ENCODE results near the gene RAB4A. TPM values are rescaled to one million over a fixed set of nuclear protein-coding genes. Genes with fewer than 3 reads are reported as not detected.

The RAB4A gene
- total and polyA plus RNA-seq, 4 donors: 20.2 to 54.4 (median 26.5) TPM

DNA sequence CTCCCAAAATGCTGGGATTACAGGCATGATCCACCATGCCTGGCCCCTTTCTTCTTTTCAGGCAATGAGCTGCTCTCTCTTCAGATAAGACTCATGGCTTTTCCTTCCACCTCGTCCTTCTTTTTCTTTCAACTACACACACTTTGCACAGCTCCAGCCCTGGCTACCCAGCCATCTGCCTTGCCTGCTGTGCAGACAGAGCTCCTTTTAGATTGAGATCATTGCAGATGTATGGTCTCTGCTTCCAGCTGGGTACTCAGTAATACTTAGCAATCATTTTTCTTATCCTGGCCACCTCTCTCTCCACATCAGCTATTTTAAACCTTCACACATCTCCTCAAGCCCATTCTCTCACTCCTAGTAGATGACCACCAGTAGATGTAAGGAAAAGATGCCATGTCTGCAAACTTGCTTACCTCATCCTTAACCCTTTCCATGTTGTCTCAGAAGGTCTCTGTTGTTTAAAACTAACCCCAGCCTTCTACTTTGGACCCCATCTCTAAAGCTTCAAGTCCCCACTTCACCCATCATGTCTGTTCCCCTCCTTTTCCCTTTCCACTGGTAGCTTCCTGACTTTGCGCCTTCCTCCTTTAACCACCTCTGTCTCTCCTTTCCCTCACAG is 7.3 kb downstream of the RAB4A start:
- ATAC-seq (ENCODE audit: insufficient read depth, low FRiP score) (no peak), DNase-seq (no peak)
- H3K4me1 ChIP-seq (ENCODE audit: control insufficient read depth in 5 of 5, insufficient read depth in 5 of 5, low read length in 5 of 5): peaks cover 0 to 14% (median 5%) of the 10 kb centered on the region in 5 donors
- H3K36me3 ChIP-seq (ENCODE audit: control insufficient read depth in 4 of 4, insufficient read depth in 4 of 4, low read length in 4 of 4): peaks cover 0 to 4% (median 3%) of the 10 kb centered on the region in 4 donors
- no peak overlapping the region for H3K9ac ChIP-seq (ENCODE audit: insufficient read depth in 1 of 2, low read length in 2 of 2)
- H3K27me3 ChIP-seq (ENCODE audit: control insufficient read depth in 3 of 3, insufficient read depth in 3 of 3, low read length in 2 of 3): no peaks in the 10 kb centered on the region
- no peak overlapping the region for H3K27ac ChIP-seq (ENCODE audit: low read depth in 1 of 2, low read length in 1 of 2)
- WGBS, 2 donors: 85 to 88% methylated on average over 2 of the region's 2 CpGs
- no peaks in the 10 kb centered on the region for H3K9me3 ChIP-seq (ENCODE audit: control insufficient read depth in 4 of 4, insufficient read depth in 3 of 4, low read length in 3 of 4)
- H3K4me3 ChIP-seq: no peak overlapping the region
- TF ChIP-seq, protein P1, sequence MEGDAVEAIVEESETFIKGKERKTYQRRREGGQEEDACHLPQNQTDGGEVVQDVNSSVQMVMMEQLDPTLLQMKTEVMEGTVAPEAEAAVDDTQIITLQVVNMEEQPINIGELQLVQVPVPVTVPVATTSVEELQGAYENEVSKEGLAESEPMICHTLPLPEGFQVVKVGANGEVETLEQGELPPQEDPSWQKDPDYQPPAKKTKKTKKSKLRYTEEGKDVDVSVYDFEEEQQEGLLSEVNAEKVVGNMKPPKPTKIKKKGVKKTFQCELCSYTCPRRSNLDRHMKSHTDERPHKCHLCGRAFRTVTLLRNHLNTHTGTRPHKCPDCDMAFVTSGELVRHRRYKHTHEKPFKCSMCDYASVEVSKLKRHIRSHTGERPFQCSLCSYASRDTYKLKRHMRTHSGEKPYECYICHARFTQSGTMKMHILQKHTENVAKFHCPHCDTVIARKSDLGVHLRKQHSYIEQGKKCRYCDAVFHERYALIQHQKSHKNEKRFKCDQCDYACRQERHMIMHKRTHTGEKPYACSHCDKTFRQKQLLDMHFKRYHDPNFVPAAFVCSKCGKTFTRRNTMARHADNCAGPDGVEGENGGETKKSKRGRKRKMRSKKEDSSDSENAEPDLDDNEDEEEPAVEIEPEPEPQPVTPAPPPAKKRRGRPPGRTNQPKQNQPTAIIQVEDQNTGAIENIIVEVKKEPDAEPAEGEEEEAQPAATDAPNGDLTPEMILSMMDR (IDR thresholded peaks at IDR 0.05; ENCODE audit: control extremely low read depth, extremely low read depth): no peak

DNA sequence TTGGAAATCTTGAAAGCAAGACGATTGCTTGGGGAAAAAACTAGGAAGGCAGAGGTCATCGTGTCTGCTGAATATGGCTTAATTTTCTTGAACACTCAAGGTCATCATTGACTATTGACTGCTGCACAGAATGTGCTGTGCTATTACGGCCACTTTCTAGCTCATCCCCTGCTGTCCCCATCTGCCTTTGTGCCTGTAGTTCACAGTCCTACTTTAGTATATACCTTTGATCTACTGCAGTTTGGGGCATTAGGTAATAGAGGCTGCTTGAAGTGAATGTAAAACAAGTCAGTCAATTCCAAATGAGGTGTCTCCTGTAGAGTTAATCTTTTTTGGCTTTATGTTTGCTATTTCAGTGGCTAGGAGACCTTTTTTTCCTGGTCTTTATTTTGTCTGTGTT is 8.3 kb downstream of the RAB4A start:
- H3K4me3 ChIP-seq: no peak overlapping the region
- H3K27ac ChIP-seq (ENCODE audit: low read depth in 1 of 2, low read length in 1 of 2): no peak overlapping the region
- peaks cover 0 to 4% (median 3%) of the 10 kb centered on the region in 4 donors for H3K36me3 ChIP-seq (ENCODE audit: control insufficient read depth in 4 of 4, insufficient read depth in 4 of 4, low read length in 4 of 4)
- TF ChIP-seq, protein P1 (IDR thresholded peaks at IDR 0.05; ENCODE audit: control extremely low read depth, extremely low read depth): no peak
- WGBS, 2 donors: 75 to 79% methylated on average over 3 of the region's 3 CpGs
- no peaks in the 10 kb centered on the region for H3K9me3 ChIP-seq (ENCODE audit: control insufficient read depth in 4 of 4, insufficient read depth in 3 of 4, low read length in 3 of 4)
- H3K4me1 ChIP-seq (ENCODE audit: control insufficient read depth in 5 of 5, insufficient read depth in 5 of 5, low read length in 5 of 5): peaks cover 0 to 9% (median 0%) of the 10 kb centered on the region in 5 donors
- ATAC-seq (ENCODE audit: insufficient read depth, low FRiP score) (no peak), DNase-seq (no peak)
- H3K9ac ChIP-seq (ENCODE audit: insufficient read depth in 1 of 2, low read length in 2 of 2): no peak overlapping the region
- no peaks in the 10 kb centered on the region for H3K27me3 ChIP-seq (ENCODE audit: control insufficient read depth in 3 of 3, insufficient read depth in 3 of 3, low read length in 2 of 3)

DNA sequence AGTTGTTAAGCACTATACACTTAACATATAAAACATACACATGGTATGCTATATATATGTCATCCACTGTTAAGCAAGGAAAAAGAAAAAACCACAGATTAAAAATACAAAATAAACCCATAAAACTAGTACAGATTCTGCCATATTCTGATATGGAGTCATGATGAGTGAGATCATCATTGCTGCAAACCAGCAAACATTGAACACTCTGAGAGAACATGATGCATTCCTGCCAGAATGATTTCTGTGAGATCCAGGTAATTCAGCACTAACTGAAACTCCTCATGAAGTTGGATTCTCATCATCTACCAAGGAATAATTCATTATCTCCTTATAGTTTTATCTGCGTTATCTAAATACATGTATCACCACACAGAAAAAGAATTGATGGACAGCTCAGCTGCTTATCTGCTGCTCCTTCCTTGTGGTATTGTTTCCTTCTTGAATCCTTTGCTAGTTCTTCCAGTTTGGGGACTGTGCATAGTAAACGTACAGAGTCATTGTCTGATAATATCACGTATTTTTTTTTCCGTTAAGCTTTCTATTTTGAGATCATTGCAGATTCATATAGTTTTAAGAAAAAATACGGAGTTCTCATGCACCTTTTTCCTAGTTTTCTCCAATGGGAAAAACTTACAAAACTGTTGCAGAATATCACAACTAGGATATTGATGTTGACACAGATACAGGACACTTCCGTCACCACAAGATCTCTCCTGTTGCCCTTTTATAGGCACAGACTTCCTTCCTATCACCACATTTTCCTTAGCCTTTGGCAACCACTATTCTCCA is 9.3 kb downstream of the RAB4A start:
- H3K9me3 ChIP-seq (ENCODE audit: control insufficient read depth in 4 of 4, insufficient read depth in 3 of 4, low read length in 3 of 4): no peaks in the 10 kb centered on the region
- peaks cover 0 to 4% (median 3%) of the 10 kb centered on the region in 4 donors for H3K36me3 ChIP-seq (ENCODE audit: control insufficient read depth in 4 of 4, insufficient read depth in 4 of 4, low read length in 4 of 4)
- H3K4me3 ChIP-seq: no peak overlapping the region
- peaks cover 0 to 9% (median 0%) of the 10 kb centered on the region in 5 donors for H3K4me1 ChIP-seq (ENCODE audit: control insufficient read depth in 5 of 5, insufficient read depth in 5 of 5, low read length in 5 of 5)
- DNase-seq (no peak), ATAC-seq (ENCODE audit: insufficient read depth, low FRiP score) (no peak)
- no peak overlapping the region for H3K27ac ChIP-seq (ENCODE audit: low read depth in 1 of 2, low read length in 1 of 2)
- TF ChIP-seq, protein P1 (IDR thresholded peaks at IDR 0.05; ENCODE audit: control extremely low read depth, extremely low read depth): no peak
- H3K27me3 ChIP-seq (ENCODE audit: control insufficient read depth in 3 of 3, insufficient read depth in 3 of 3, low read length in 2 of 3): no peaks in the 10 kb centered on the region
- 20 to 50% methylated on average over 6 of the region's 6 CpGs for WGBS, 2 donors
- H3K9ac ChIP-seq (ENCODE audit: insufficient read depth in 1 of 2, low read length in 2 of 2): no peak overlapping the region

All from lung (tissue), 12 donors.